ENCODE data around the gene C13orf46. TPM values are rescaled to one million over a fixed set of nuclear protein-coding genes. Genes with fewer than 3 reads are reported as not detected.

Gene C13orf46
- total RNA-seq, 2 experiments from 2014 or later: 0.21 TPM; not detected in 1

- Histone ChIP-seq H3K27ac (ENCODE audit: low read depth, low read length, poor library complexity, severe bottlenecking) (no peak overlapping the region), H2AFZ (ENCODE audit: low read length) (no peak overlapping the region), H3K79me2 (ENCODE audit: insufficient read depth, low read depth, low read length) (no peaks in the 10 kb centered on the region), H3K36me3 (ENCODE audit: insufficient read depth, low read length) (no peaks in the 10 kb centered on the region), H3K4me2 (ENCODE audit: low read length) (no peak overlapping the region), H3K9me2 (ENCODE audit: insufficient read depth, low read length) (no peaks in the 10 kb centered on the region), H3K4me1 (ENCODE audit: insufficient read depth, low read length, poor library complexity, severe bottlenecking) (no peaks in the 10 kb centered on the region), H3K9me3 (ENCODE audit: low read length) (no peaks in the 10 kb centered on the region), H4K20me1 (ENCODE audit: insufficient read depth, low read length) (no peaks in the 10 kb centered on the region), H3K4me3 (ENCODE audit: low read depth, low read length, poor library complexity, severe bottlenecking) (no peak overlapping the region)
- DNase-seq (ENCODE audit: low spot score): no peak
- CTCF ChIA-PET (ENCODE audit: unreplicated experiment): no interaction called here
- POLR2A ChIA-PET: no interaction called here
- no TSS peak for BruUV-seq (replicated peaks)
- TF ChIP-seq CTCF (conservative IDR thresholded peaks at IDR 0.05; ENCODE audit: low read length) (no peak), EZH2phosphoT487 (IDR thresholded peaks at IDR 0.05; ENCODE audit: borderline replicate concordance, low read depth, low read length) (no peak)
- intact Hi-C loops (cut with micrococcal nuclease; ENCODE audit: unreplicated experiment): no loop called here
These were observed 22.4 kb upstream of the C13orf46 start for GRCh38 chr13:113996081-113996911.

GRCh38 chr13:113995051-113995601 is 21.2 kb upstream of the C13orf46 start:
- H3K27ac ChIP-seq (ENCODE audit: low read depth, low read length, poor library complexity, severe bottlenecking): no peak overlapping the region
- CTCF ChIA-PET (ENCODE audit: unreplicated experiment): no interaction called here
- H4K20me1 ChIP-seq (ENCODE audit: insufficient read depth, low read length): no peaks in the 10 kb centered on the region
- H3K4me3 ChIP-seq (ENCODE audit: low read depth, low read length, poor library complexity, severe bottlenecking): no peak overlapping the region
- POLR2A ChIA-PET: no interaction called here
- DNase-seq (ENCODE audit: low spot score): no peak
- no peaks in the 10 kb centered on the region for H3K9me3 ChIP-seq (ENCODE audit: low read length)
- no peak overlapping the region for H2AFZ ChIP-seq (ENCODE audit: low read length)
- BruUV-seq (replicated peaks): no TSS peak
- peaks cover 6% of the 10 kb centered on the region for H3K36me3 ChIP-seq (ENCODE audit: insufficient read depth, low read length)
- no peaks in the 10 kb centered on the region for H3K4me1 ChIP-seq (ENCODE audit: insufficient read depth, low read length, poor library complexity, severe bottlenecking)
- no peaks in the 10 kb centered on the region for H3K79me2 ChIP-seq (ENCODE audit: insufficient read depth, low read depth, low read length)
- H3K9me2 ChIP-seq (ENCODE audit: insufficient read depth, low read length): no peaks in the 10 kb centered on the region
- intact Hi-C loops (cut with micrococcal nuclease; ENCODE audit: unreplicated experiment): no loop called here
- TF ChIP-seq EZH2phosphoT487 (IDR thresholded peaks at IDR 0.05; ENCODE audit: borderline replicate concordance, low read depth, low read length) (no peak), CTCF (conservative IDR thresholded peaks at IDR 0.05; ENCODE audit: low read length) (no peak)
- no peak overlapping the region for H3K4me2 ChIP-seq (ENCODE audit: low read length)

Data from OCI-LY7 (cell line).